Fibroblast of skin of right biceps (primary cell): Measurements from ENCODE around the gene SC5D.
A peak's percentile ranks its signal among the peaks of the same experiment; 100 is the strongest.

Experiments
- DNase-seq: peaks from one replicate; pipeline ENCODE4 v3.0.0-alpha.2; 2013

The SC5D gene

DNA sequence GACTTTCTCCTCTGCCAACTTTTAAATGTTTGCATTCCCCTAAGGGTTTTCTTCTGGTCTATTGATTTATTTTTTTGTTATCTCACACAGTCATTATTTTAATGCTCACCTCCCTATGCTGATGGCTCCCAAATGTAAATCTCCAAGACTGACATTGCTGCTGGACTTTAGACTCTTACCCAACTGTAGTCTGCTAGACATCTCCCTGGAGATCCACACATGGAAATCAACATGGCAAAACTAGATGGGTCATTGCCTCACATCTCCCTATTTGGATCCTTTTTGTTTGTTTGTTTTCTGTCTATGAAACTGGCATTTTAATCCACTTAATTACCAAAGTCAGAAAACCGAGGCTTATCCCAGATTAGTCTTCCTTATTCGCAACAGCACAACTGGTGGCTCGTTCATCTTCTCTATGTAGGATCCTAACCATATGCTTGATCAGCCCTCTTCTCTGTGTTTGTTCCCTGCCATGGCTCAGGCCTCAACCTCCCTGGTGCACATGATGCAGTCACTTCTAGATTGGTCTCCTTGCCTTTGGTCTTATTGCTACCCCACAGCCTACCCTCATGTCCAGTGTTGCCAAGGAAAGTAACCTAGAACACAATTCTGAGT, 37.3 kb downstream of the SC5D start:
- no peak for DNase-seq

DNA sequence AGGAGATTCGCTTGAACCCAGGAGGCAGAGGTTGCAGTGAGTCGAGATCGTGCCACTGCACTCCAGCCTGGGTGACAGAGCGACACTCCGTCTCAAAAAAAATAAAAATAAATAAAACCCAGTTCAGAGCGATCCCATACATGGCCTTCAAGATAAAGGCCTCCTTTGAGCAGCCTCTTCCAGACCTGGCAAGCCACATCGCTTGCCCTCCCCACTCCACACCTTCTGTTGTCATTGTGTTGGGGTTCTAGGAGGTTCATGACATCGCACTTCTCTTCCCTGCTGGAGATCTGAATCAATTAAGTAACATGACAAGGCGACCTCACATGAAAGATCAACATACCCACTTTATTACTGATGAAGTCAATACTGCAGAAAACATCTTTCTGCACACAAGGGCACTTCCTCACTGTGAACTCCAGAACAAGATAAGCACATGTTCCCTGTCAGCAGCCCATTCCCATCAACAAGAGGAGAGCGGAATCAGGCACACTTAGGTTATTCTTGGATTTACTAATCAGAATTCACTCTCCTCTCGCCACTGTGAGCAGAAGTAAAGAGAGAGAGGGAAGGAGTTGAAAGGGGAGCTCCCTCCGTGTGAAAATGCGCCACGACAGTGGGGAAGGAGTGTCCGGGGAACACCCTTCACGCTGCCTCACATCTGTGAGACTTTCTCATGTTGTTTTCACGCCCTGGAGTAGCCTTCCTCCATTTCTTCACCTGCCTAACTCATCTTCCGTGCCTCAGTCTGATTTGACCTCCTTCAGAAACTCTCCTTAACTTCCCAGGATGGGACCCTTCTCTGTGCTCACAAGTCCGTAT, 38.3 kb downstream of the SC5D start:
- DNase-seq = no peak

DNA sequence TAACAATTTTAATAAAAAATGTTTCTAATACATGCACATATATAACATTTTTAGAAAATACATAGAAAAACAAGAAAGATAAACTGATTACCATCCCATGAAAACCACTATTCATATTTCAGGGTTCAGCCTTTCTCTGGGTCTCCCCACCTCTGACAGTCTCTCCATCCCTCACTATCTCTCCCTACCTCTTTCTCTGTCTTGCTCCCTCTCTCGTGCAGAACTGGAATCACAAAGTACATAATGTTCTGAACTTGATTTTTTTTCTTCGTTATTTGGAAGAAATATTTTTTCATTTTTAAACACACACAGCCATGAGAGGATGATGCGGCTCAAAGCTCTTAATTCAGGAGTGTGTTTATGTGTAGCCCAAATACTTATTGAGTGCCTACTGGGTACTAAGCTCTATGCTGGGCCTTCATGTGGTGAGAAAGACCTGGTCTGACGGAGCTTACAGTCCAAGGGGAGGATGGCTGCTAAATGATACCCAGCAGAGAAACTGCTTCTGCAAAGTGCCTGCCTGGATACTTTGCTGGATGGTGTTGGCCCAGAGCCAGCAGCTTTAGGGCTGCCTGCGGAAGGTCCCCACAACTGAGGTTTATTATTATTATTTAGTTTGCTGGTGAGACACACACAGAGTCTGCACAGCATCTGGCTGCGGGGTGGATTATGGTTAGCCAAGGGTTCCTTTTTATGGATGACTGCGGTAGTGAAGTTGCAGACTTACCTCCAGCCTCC, 42.6 kb downstream of the SC5D start:
- no peak for DNase-seq

DNA sequence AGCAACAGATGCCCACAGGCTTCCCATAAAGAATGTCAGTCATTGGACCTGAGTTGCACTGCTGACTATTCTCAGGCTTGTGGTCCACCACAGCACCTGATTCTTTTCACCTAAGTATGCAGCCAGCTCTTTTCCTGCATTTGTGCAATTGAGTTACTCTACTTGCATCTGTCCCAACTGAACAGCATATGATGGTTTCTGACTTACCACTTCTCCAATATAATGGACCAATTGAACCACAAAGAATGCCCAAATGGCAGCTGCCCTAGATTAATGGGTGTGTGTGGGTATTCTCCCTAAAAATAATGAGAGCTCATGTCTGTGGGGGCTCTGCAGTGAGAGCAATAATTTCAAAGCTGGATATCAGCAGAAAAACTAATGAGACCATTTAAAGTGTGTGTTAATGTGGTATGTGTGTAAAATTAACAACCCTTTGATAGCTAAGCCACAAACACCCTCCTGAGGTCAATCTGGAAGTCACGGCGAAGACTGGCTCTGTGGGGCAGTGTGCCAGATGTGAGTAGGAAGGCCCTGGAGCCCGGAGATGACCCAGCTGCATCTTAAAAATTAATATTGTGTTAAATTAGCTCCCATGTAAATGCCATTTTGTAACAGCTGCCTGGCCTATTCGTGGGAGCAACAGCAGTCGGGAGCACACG, 43.8 kb downstream of the SC5D start:
- DNase-seq = no peak

DNA sequence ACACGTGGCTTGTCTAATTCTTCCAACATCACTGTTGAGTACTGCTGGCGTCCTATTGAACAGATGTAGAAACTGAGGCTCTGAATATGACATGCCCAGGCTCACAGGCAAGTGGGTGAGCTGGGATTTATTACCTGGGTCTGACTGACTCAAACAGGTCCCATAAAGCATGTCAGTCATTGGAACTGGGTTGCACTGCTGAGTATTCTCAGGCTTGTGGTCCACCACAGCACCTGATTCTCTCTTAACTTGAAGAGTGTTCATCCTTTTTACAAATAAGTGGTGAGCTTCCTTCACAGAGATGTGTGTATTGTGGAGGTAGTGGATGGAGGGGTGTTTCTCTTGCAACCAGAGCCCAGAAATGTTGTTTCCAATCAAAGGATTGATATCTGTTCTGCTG, 44.5 kb downstream of the SC5D start:
- DNase-seq = no peak

DNA sequence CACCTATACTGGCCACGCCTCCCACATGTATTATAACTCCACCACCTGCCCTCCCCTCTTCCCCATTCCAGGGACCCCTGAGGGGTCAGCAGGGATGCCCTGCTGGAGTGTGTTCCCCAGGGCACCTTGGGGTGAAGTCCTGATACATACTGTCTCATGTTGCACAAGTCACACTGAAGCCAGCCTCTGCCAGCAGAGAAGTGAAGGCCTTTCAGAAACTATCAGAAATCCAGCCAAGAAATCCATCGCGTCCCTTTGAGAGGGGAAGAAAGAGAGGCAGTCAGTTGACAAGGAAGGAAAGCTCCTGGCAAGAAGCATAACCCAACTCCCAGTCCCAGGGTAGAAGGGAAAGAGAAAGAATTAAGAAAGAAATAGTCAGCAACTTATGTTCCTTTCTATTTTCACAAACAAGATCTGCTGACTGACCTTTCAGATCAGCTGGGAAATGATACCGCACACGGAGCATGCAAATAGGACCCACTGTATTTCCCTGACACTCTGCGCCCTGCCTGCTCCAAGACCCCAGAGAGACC, 45.2 kb downstream of the SC5D start:
- no peak for DNase-seq

DNA sequence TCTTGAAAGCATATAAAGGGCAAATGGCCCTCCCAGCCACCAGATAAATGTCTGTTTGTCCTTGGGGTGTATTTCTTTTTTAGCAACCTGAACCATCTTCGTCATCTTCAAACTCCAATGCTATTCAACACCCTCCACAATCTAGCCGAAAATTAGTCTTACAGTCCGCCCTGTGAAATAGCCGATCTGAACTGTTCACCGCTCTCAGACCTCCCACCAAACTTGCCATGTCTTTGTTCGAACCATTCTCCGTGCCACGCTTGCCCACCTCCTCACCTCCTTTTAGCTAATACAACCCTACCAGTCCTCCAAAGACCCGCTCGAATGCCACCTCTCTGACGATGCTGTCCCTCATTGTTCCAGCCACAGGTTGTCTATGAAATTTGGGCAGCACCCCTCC, 46.0 kb downstream of the SC5D start:
- DNase-seq = no peak

DNA sequence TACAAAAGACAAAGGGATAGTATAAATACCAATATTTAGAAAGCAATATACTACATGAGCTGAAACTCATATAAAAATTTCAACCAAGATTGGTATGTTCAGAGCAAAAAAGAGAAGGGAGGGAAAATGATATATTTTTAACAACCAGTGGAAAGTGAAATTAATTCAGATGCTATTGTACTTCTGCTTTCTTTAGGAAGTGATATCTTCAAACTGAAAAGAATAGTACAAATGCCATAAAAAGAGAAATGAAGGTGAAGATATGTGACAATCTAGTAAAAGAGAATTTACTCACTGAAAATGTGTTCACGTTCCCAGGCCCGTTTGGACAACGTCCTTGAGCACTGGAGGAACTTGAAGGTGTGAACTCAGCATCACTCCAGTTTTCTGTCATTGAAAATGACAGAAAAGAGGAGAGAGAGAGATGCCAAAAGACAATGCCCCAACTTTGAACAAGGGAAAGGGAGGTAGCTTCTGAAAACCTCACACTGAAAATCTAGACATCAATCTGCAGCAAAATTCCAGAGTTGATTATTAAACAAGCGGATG, 47.5 kb downstream of the SC5D start:
- no peak for DNase-seq

DNA sequence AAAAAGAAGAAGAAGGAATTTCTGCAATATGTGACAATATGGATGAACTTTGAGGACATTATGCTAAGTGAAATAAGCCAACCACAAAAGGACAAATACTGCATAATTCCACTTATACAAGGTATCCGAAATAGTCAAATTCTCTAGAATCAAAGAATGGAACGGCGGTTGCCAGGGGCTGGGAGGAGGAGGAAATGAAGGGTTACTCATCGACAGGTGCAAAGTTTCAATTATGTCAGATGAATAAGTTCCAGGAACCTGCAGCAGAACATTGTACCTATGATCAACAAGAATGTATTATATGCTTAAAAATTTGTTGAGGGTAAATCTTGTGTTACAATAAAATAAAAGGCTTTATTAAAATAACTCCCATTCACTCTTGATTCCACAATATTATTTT, 49.0 kb downstream of the SC5D start:
- DNase-seq = no peak

DNA sequence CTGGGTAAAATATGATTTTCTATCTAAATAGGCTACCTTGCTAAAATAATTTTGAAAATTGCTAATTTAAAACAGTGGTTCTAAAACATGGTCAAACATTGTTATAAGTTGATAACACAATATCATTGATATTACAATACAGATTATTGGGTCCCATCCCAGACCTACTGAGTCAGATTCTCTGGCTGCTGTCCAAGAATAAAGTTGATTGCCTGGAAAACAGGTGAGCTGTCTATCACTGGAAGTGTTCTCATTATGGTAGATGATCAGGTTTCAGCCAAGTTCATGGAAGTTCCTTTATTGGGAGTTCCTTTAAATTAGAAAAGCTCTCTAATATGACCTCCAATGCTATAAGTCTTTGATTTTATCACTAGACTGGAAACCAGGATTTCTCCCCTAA, 52.3 kb downstream of the SC5D start:
- no peak for DNase-seq

DNA sequence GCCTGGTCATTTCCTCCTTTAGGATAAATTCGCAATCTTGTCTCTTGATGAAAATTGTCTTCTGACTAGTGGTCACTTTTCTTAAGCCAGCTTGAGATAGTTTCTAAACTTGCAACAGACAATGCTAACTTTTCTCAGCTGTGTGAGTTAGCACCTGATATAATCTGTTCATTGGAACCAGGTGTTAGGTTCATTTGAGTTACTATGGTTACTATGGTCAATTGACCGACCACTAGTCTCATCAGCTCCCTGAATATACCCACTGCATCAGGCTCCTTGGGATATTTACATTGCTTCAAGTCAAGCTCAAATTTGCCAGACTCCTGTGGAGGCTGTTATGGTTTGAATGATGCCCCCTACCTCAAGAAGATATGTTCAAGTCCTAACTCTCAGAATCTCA, 54.5 kb downstream of the SC5D start:
- no peak for DNase-seq

DNA sequence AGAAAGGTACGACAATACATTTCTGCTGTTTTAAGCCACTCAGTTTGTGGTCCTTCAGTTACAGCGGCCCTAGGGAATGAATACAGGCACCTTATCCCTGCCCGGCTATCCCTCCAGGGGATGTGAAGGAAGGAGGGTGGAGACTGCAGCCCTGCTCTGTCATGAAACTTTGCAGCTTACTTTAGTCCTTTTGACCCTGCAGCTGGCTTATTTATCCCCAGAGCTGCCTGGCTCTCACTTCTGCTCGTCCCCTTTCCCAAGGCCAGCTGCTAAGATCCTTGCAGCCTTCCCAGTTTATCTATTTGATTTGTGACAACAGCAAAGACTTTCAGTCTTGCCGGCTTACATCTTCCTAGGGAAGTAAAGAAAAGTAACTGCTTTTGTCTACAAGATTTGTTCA, 55.2 kb downstream of the SC5D start:
- DNase-seq = no peak

DNA sequence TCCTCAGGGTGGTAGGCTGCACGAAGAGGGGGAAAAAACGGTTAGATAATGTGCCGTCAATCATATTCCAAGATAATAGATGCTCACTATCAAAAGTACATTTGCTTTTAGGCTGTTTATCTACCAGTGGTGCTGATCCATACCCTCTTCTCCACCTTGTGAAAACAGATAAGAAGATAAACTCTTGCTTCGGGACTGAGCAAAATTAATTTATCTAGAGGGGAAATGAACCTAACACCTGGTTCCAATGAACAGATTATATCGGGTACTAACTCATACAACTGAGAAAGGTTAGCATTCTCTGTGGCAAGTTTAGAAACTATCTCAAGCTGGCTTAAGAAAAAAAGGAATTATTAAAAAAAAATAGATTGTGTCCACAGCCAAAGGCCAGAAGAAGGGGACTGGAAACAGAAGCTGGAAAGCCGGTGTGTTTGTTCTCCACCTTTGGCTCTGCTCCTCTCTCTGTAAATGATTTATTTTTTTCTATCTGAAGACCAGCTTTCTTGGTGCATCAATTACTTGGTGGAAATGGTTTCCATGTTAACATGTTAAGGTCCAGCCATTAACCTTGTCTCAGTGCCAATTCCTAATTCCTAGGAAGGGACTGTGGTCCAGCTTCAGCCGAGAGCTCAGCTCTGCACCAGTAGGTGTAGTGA, 55.8 kb downstream of the SC5D start:
- DNase-seq = no peak

DNA sequence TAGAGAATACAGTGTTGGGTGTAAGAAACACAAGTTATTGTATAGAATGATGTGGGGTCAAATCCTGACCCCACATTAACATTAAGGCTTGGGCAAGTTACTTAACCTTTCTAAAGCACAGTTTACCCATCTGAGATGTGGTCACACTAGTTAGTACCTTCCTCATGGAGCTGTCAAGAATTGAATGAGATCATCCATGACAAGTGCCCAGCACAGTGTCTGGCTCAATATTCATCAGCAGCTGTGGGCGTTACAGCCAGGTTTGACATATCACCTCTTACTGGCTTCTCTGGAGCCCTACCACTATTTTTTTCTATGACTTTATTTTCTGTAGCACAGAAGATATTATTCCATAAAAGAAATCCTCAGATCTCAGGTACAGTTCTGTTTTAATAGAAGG, 57.2 kb downstream of the SC5D start:
- DNase-seq = no peak

DNA sequence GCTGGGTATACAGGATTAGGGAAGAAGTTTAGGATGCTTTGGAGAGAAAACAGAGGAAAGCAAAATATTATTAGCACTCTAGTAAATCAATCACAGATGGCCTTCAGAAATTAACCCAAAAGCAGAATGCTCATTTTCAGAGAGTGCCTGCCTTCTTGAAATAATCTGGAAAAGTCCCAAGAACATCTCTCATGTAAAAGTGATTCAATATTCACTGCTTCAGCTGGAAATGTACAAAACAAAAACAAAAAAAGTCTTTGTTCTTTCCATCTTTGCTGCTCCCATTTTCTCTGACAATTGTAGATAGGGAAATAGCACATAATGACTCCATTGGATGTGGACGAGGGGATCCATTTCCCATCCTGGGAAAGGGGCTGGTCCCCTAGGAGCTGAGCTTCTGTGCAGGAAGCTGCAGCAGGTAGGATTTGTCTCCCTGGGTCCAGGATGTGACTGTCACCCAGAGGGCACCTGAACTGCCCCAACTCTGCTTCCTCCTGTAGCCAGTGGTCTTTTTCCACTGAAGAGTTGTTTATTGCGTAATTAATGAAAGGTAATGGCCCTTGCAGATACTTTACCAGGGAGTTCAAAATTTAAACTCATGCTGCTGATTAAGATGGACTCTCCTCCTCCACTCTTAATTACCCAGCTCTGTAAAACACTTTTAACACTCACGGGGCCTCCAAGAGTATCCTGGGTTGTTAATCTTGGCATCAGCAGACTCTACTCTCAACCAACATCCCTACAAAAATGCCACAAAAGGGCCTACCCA, 57.9 kb downstream of the SC5D start:
- DNase-seq = no peak

DNA sequence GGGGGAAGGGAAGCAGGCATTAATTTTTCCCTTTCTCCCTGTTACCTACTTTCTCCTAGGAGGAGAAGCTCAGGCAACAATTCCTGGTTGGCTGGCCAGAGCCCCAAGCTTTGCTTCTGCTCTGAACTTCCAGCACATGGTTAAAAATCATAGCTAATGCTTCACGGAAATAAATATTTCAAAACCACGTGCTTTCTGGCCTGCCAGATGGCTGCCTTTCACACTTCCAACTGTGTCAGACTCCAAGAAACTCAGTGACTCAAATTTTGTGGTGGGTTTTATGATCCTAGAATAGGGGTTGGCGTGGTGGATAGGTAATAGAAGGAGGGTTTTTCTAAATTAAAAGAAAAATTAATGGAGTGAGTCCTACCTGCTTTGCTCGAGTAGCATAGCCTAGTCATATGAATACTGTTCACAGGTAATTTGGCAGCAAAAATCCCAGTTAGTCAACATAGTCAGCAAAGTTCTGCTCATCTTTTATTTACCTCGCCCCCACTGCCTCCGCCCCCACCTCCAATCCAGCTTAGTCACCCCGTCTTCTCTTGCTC, 58.6 kb downstream of the SC5D start:
- DNase-seq = peak; percentile 3

DNA sequence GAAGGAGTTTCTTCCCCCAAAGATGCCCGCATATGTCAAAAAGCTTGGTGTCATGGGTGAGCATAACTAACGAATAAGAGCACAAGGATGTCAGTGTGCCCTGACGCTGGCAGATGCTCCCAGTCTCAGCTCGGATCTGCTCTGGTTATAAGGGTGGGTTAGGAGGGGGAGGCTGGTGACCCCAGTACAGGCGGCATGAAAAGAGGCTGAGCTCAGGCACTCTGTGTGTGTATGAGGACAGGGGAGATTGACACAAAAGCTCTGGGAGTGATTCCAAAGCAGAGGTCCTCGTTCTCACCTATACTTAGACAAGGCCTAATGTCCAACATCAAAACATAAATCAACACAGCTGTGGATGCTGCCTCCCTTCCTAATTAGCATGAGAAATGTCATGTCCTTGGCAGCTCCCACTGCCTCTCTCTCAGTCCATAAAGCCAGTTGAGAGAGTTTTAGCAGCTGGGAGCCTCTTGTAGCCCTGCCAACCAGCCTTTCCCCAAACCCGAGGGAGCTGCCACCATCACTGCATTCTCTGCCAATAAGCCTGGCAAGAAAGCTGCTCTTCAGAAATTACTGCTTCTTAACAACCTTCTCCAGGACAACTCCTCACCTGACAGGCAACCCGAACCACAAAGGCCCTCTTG, 59.8 kb downstream of the SC5D start:
- no peak for DNase-seq

DNA sequence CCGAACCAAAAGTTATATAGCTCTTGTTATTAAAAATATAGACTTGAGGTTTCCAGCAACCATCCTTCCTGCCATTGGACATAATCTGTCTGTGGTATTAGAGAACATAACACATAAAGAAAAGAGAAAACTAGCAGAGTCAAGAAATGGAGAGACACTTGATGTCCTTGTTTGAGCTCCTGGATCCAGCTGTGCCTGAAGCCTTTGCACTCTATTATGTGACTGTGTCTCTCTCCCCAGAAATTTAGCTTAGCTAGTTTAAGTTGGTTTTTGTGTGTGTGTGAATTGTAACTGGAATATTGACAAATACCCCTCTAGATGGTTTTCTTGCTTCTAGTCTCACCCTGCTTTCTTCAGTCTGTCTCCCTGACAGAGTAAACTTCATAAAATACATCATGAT, 61.6 kb downstream of the SC5D start:
- no peak for DNase-seq

DNA sequence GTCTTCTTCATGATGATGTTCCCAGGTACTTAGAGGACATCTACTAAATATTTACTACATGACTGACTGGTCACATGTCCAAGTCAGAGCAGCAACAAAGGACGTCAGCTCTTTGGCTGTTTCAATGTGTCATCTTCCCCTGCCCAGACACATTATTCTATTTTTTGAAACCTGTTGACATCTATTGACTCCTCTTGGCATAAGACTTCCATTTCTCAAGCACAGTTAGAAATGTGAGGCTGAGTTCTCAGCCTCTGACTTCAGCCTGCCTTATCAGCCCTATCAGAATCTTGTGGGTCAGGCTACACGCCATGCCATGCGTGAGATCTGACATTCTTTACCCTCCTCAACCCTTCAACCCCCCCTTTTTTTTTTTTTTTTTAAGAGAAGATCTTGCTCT, 63.8 kb downstream of the SC5D start:
- peak; percentile 31 for DNase-seq
